GM23338 (cell line): Measurements from ENCODE around the gene DDC.

Source experiments
- CREB1 ChIP-seq: fragments of 250-450 bp; sonication (Bioruptor Pico); IDR thresholded peaks from 2 replicates; pipeline ENCODE4 v1.5.0; 2020; ENCODE audit warnings: low read depth, mild to moderate bottlenecking, moderate library complexity
- CTCF ChIP-seq, 2 experiments: fragments of 200-600 bp in 1 of 2; sonication (generic) in 1 of 2; conservative IDR thresholded peaks; 2 replicates each; pipeline versions ENCODE4 v1.5.1 to v1.6.1; 2016 to 2017; ENCODE audit warnings: antibody characterized with exemption in 2 of 2, low read depth in 2 of 2, mild to moderate bottlenecking in 2 of 2, moderate library complexity in 1 of 2
- ETS1 ChIP-seq: IDR thresholded peaks from 2 replicates; pipeline ENCODE4 v1.6.1; 2016; ENCODE audit warnings: antibody characterized with exemption
- EZH2 ChIP-seq: fragments of 200-600 bp; sonication (generic); IDR thresholded peaks from one replicate; pipeline ENCODE4 v1.8.0; 2017; ENCODE audit warnings: antibody characterized with exemption, mild to moderate bottlenecking, low read depth; ENCODE audit not compliant: unreplicated experiment
- EZH2phosphoT487 ChIP-seq: fragments of 200-600 bp; sonication (generic); IDR thresholded peaks from one replicate; pipeline ENCODE4 v1.8.1; 2018; ENCODE audit warnings: antibody characterized with exemption; ENCODE audit not compliant: unreplicated experiment
- JUNB ChIP-seq: IDR thresholded peaks from one replicate; pipeline ENCODE4 v1.6.1; 2016; ENCODE audit warnings: antibody characterized with exemption; ENCODE audit not compliant: unreplicated experiment
- NANOG ChIP-seq: IDR thresholded peaks from 2 replicates; pipeline ENCODE4 v1.6.1; 2016; ENCODE audit warnings: antibody characterized with exemption, borderline replicate concordance
- POLR2AphosphoS5 ChIP-seq: IDR thresholded peaks from 2 replicates; pipeline ENCODE4 v1.6.1; 2016; ENCODE audit warnings: antibody characterized with exemption, low read depth
- REST ChIP-seq: IDR thresholded peaks from one replicate; pipeline ENCODE4 v1.6.1; 2018; ENCODE audit warnings: antibody characterized with exemption; ENCODE audit not compliant: unreplicated experiment

- no peak for TF ChIP-seq CTCF (conservative IDR thresholded peaks at IDR 0.05; ENCODE audit: low read depth in 2 of 2)
- no peak for TF ChIP-seq POLR2AphosphoS5
- no peak for TF ChIP-seq EZH2
- TF ChIP-seq JUNB = no peak
- TF ChIP-seq REST = no peak
- no peak for TF ChIP-seq CREB1 (CRISPR knock-in tag)
- TF ChIP-seq EZH2phosphoT487 = no peak
- TF ChIP-seq NANOG = no peak
- no peak for TF ChIP-seq ETS1
Measured at GRCh38 chr7:50594136-50594535, 28.9 kb upstream of the DDC start.
